Sigmoid colon (tissue), 7 donors: ENCODE data around the gene CUX1. TPM values are rescaled to one million over a fixed set of nuclear protein-coding genes. Genes with fewer than 3 reads are reported as not detected.
A peak's percentile ranks its signal among the peaks of the same experiment; 100 is the strongest.

Experiments
- DNase-seq: peaks from one replicate; pipeline ENCODE4 v3.0.0-alpha.2; 2019
- H3K27ac ChIP-seq, 4 donors: fragments of 200-600 bp; sonication (generic); one replicate each; pipeline ENCODE4 v1.5.1; 2016 to 2019; ENCODE audit warnings: mild to moderate bottlenecking in 1 of 4
- H3K27me3 ChIP-seq, 3 donors: fragments of 200-600 bp; sonication (generic); one replicate each; pipeline ENCODE4 v1.5.1; 2019; ENCODE audit warnings: mild to moderate bottlenecking in 1 of 3
- H3K36me3 ChIP-seq, 4 donors: fragments of 200-600 bp; sonication (generic); one replicate each; pipeline ENCODE4 v1.5.1; 2016 to 2019
- H3K4me1 ChIP-seq, 4 donors: fragments of 200-600 bp; sonication (generic); one replicate each; pipeline ENCODE4 v1.5.1; 2017 to 2019
- H3K4me3 ChIP-seq, 4 donors: fragments of 200-600 bp; sonication (generic); one replicate each; pipeline ENCODE4 v1.5.1; 2017 to 2019; ENCODE audit warnings: mild to moderate bottlenecking in 2 of 4, moderate library complexity in 1 of 4
- H3K9me3 ChIP-seq, 4 donors: fragments of 200-600 bp in 3 of 4; sonication (generic) in 3 of 4; one replicate each; pipeline versions ENCODE4 v1.5.1 to v1.6.1; 2013 to 2019
- EP300 ChIP-seq, 4 donors: sonication (generic); formaldehyde crosslinking; IDR thresholded peaks; one replicate each; pipeline ENCODE4 v1.6.1; 2017; ENCODE audit warnings: antibody characterized with exemption in 4 of 4
- POLR2A ChIP-seq, 2 donors: fragments of 450-650 bp; IDR thresholded peaks; one replicate each; pipeline ENCODE4 v1.6.1; 2016; ENCODE audit warnings: antibody characterized with exemption in 2 of 2, mild to moderate bottlenecking in 2 of 2, moderate library complexity in 2 of 2
- POLR2AphosphoS5 ChIP-seq, 4 donors: sonication (generic); formaldehyde crosslinking; IDR thresholded peaks; one replicate each; pipeline ENCODE4 v1.6.1; 2017; ENCODE audit warnings: antibody characterized with exemption in 4 of 4
- WGBS, 2 donors: extraction: QIAGEN DNeasy Blood & Tissue Kit; methylation state at CpG; one replicate each; pipeline ENCODE4 v1.1.7; 2013; 5-methylcytosine and 5-hydroxymethylcytosine counted together
- intact Hi-C: fragments of 100-400 bp; cut with DNase I; formaldehyde crosslinking; loops from one replicate; pipeline ENCODE4 v1.15.1; 2023
- polyA plus RNA-seq, 3 donors: library from polyadenylated mRNA; stranded (reverse); fragments of 200-250 nt; gene quantifications; one replicate each; pipeline ENCODE4 v1.2.3, GENCODE V29; 2013
- total RNA-seq, 4 donors: library from RNA; depleted of rRNA; stranded (reverse); fragments of >200 nt; gene quantifications; one replicate each; pipeline ENCODE4 v1.1.0, GENCODE V29; 2016
- TF ChIP-seq, protein P1 (sequence below), 4 experiments: fragments of 450-650 bp in 3 of 4; fragments of 200-600 bp in 1 of 4; IDR thresholded peaks; one replicate each; pipeline ENCODE4 v1.5.1; 2016 to 2019; ENCODE audit warnings: antibody characterized with exemption in 4 of 4, mild to moderate bottlenecking in 3 of 4, moderate library complexity in 2 of 4
- donor health status: healthy with polysubstance abuse.
- donor health status: Bipolar disorder and iron deficiency.
- donor health status: healthy.

The CUX1 gene
- total and polyA plus RNA-seq, 7 donors: 46.7 to 127 (median 49.9) TPM

DNA sequence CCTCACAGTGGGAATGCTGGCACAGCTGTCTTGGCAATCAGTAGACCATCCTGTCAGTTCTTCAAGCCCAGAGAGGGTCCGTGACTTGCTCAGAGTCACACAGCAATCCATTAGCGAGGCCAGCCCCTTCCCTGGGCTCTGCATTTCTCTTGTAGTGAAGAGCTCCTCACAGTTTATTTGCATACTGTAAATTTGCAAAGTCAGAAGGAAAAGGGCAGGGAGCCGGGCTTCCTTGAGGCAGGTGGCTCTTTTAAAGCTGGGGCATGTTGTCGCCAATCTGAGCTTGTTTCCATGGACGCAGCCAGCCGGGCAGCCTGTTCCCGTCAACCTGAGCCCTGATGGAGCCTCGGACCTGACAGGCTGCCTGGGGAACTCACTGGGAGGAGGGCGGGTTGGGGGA, 123.4 kb downstream of the CUX1 start:
- Histone ChIP-seq H3K4me1 (peaks cover 0 to 92% (median 82%) of the 10 kb centered on the region in 4 donors), H3K4me3 (no peak overlapping the region), H3K27ac (peak overlapping the region; percentile 82 to 93 (median 86)), H3K27me3 (no peaks in the 10 kb centered on the region), H3K9me3 (no peaks in the 10 kb centered on the region), H3K36me3 (no peaks in the 10 kb centered on the region)
- TF ChIP-seq EP300 (IDR thresholded peaks at IDR 0.05) (no peak), POLR2AphosphoS5 (IDR thresholded peaks at IDR 0.05) (peak in 2 of 4 donors; percentile 27 to 39), POLR2A (IDR thresholded peaks at IDR 0.05) (no peak)
- TF ChIP-seq, protein P1, sequence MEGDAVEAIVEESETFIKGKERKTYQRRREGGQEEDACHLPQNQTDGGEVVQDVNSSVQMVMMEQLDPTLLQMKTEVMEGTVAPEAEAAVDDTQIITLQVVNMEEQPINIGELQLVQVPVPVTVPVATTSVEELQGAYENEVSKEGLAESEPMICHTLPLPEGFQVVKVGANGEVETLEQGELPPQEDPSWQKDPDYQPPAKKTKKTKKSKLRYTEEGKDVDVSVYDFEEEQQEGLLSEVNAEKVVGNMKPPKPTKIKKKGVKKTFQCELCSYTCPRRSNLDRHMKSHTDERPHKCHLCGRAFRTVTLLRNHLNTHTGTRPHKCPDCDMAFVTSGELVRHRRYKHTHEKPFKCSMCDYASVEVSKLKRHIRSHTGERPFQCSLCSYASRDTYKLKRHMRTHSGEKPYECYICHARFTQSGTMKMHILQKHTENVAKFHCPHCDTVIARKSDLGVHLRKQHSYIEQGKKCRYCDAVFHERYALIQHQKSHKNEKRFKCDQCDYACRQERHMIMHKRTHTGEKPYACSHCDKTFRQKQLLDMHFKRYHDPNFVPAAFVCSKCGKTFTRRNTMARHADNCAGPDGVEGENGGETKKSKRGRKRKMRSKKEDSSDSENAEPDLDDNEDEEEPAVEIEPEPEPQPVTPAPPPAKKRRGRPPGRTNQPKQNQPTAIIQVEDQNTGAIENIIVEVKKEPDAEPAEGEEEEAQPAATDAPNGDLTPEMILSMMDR (IDR thresholded peaks at IDR 0.05): no peak
- 20 to 60% methylated on average over 9 of the region's 9 CpGs for WGBS, 2 donors
- peak; percentile 75 for DNase-seq
- intact Hi-C loops: loop anchor here (5.0 kb wide), 1 partner anchor 124 kb away; the partner anchor contains the start of gene CUX1

- peak; percentile 86 for DNase-seq
- no peaks in the 10 kb centered on the region for H3K9me3 ChIP-seq
- intact Hi-C loops: loop anchor here (5.0 kb wide), 1 partner anchor 124 kb away; the partner anchor contains the start of gene CUX1
- no peaks in the 10 kb centered on the region for H3K27me3 ChIP-seq
- WGBS, 2 donors: 44 to 60% methylated on average over 12 of the region's 12 CpGs
- no peaks in the 10 kb centered on the region for H3K36me3 ChIP-seq
- peaks cover 0 to 92% (median 77%) of the 10 kb centered on the region in 4 donors for H3K4me1 ChIP-seq
- no peak overlapping the region for H3K4me3 ChIP-seq
- H3K27ac ChIP-seq: peak overlapping the region; percentile 82 to 93 (median 86)
- TF ChIP-seq EP300 (IDR thresholded peaks at IDR 0.05) (peak in 1 of 4 donors; percentile 17), POLR2AphosphoS5 (IDR thresholded peaks at IDR 0.05) (peak in 3 of 4 donors; percentile 22 to 55 (median 44)), POLR2A (IDR thresholded peaks at IDR 0.05) (no peak)
Observed at GRCh38 chr7:101941481-101942383, 124.3 kb downstream of the CUX1 start.

- Histone ChIP-seq H3K4me1 (peaks cover 0 to 92% (median 76%) of the 10 kb centered on the region in 4 donors), H3K27me3 (no peaks in the 10 kb centered on the region), H3K36me3 (no peaks in the 10 kb centered on the region), H3K27ac (peak overlapping the region; percentile 82 to 93 (median 86)), H3K4me3 (no peak overlapping the region), H3K9me3 (no peaks in the 10 kb centered on the region)
- intact Hi-C loops: loop anchor here (5.0 kb wide), 1 partner anchor 125 kb away; the partner anchor contains the start of gene CUX1
- 37 to 81% methylated on average over 13 of the region's 13 CpGs for WGBS, 2 donors
- TF ChIP-seq POLR2AphosphoS5 (IDR thresholded peaks at IDR 0.05): no peak
- no peak for TF ChIP-seq EP300 (IDR thresholded peaks at IDR 0.05)
- TF ChIP-seq POLR2A (IDR thresholded peaks at IDR 0.05): no peak
- TF ChIP-seq, protein P1 (IDR thresholded peaks at IDR 0.05): no peak
- DNase-seq: peak; percentile 60
Observed at GRCh38 chr7:101942603-101943210, 125.3 kb downstream of the CUX1 start.

DNA sequence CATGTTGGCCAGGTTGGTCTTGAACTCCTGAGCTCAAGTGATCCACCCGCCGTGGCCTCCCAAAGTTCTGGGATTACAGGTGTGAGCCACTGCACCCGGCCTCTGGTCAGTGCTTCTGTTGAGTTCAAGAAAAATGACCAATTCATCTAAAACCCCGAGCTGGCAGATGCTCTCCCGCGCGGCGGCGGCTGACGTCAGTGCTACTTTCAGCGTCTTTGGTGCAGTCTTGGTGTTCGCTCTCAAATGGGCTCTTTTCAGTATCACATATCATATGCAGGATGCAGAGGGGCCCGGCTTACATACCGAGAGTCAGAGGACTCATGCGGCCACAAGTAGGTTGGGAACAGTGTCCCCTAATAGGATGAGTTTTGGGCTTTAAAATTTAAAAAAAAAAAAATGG, 125.9 kb downstream of the CUX1 start:
- no peak overlapping the region for H3K4me3 ChIP-seq
- peaks cover 0 to 92% (median 77%) of the 10 kb centered on the region in 4 donors for H3K4me1 ChIP-seq
- H3K9me3 ChIP-seq: no peaks in the 10 kb centered on the region
- peak overlapping the region; percentile 82 to 93 (median 86) for H3K27ac ChIP-seq
- WGBS, 2 donors: 91 to 94% methylated on average over 15 of the region's 15 CpGs
- TF ChIP-seq, protein P1 (IDR thresholded peaks at IDR 0.05): no peak
- TF ChIP-seq EP300 (IDR thresholded peaks at IDR 0.05) (no peak), POLR2AphosphoS5 (IDR thresholded peaks at IDR 0.05) (no peak), POLR2A (IDR thresholded peaks at IDR 0.05) (no peak)
- intact Hi-C loops: loop anchor here (5.0 kb wide), 1 partner anchor 126 kb away; the partner anchor contains the start of gene CUX1
- peak; percentile 57 for DNase-seq
- no peaks in the 10 kb centered on the region for H3K27me3 ChIP-seq
- H3K36me3 ChIP-seq: no peaks in the 10 kb centered on the region
